ENCODE data around the gene MBD1.
"Not testable (repeated sequence)": the region's sequence is repeated elsewhere in the genome, so short reads cannot be mapped to it uniquely, and the experiment has no call there.

Gene MBD1

GRCh38 chr18:50289108-50289443 is 7.8 kb upstream of the MBD1 start:
- DNase-seq: peak; percentile 60

- DNase-seq: not testable (repeated sequence)
Measured at GRCh38 chr18:50288348-50289107, 7.2 kb upstream of the MBD1 start.

GRCh38 chr18:50287441-50288347 is 6.4 kb upstream of the MBD1 start, which contains the start of gene CXXC1:
CXXC1 (minus strand) TSS chr18:50287692; CDS start chr18:50287589, 103 bp downstream.
- peak; percentile 100 for DNase-seq

- DNase-seq: no peak
Measured at GRCh38 chr18:50287028-50287440, 5.7 kb upstream of the MBD1 start.

- peak; percentile 18 for DNase-seq
Measured at GRCh38 chr18:50286391-50287027, 5.2 kb upstream of the MBD1 start.

GRCh38 chr18:50285631-50286321 is 4.5 kb upstream of the MBD1 start:
- DNase-seq: no peak

GRCh38 chr18:50285071-50285470 is 3.7 kb upstream of the MBD1 start:
- DNase-seq: no peak

GRCh38 chr18:50284255-50284885 is 3.0 kb upstream of the MBD1 start:
- DNase-seq: peak; percentile 27

- DNase-seq: peak; percentile 7
Measured at GRCh38 chr18:50283469-50284209, 2.3 kb upstream of the MBD1 start.

- no peak for DNase-seq
Measured at GRCh38 chr18:50282521-50283335, 1.4 kb upstream of the MBD1 start.

- DNase-seq: no peak
Measured at GRCh38 chr18:50281972-50282520, 723 bp upstream of the MBD1 start.

GRCh38 chr18:50280707-50281294 is 522 bp downstream of the MBD1 start:
- no peak for DNase-seq

GRCh38 chr18:50279752-50280151 is 1.6 kb downstream of the MBD1 start:
- DNase-seq: no peak

GRCh38 chr18:50277942-50278341 is 3.4 kb downstream of the MBD1 start:
- DNase-seq: no peak

GRCh38 chr18:50276452-50276851 is 4.9 kb downstream of the MBD1 start:
- no peak for DNase-seq

- no peak for DNase-seq
Measured at GRCh38 chr18:50275503-50276036, 5.8 kb downstream of the MBD1 start.

GRCh38 chr18:50274941-50275340 is 6.4 kb downstream of the MBD1 start:
- DNase-seq: no peak

- DNase-seq: no peak
Measured at GRCh38 chr18:50274044-50274442, 7.3 kb downstream of the MBD1 start.

- DNase-seq: no peak
Measured at GRCh38 chr18:50273203-50274043, 7.9 kb downstream of the MBD1 start.
